ENCODE data around the gene ADAMTS12. TPM values are rescaled to one million over a fixed set of nuclear protein-coding genes. Genes with fewer than 3 reads are reported as not detected.
A peak's percentile ranks its signal among the peaks of the same experiment; 100 is the strongest.

ADAMTS12 gene
- total RNA-seq, 1 experiment from 2014 or later = 6.2 TPM

DNA sequence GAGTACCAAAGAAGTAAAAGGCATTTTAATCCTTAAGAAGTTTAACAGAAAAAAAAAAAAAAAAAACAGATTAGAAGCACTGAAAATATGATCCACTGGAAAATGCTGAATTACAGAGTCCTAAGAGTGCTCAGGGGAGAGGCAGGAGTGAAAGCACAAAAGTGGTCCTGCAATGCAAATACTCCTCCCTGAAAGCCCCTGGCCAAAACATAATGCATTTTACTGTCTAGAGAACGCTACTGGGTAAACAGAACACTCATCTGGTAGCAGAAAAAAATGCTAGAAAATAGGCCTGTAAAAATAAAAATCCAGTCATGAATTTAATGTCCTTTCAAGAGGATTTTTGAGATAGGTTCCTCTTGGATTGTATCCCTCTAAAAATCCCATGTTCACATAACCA is 81.9 kb downstream of the ADAMTS12 start:
- H3K56ac ChIP-seq (ENCODE audit: insufficient read length, low read depth, low read length) = no peak overlapping the region
- no peak overlapping the region for H4K91ac ChIP-seq (ENCODE audit: insufficient read length, low read depth, low read length)
- H3T11ph ChIP-seq (ENCODE audit: low read length) = no peak overlapping the region
- H3K79me1 ChIP-seq (ENCODE audit: insufficient read depth, low read depth, low read length, poor library complexity, severe bottlenecking) = peaks cover 2% of the 10 kb centered on the region
- no peak overlapping the region for H3K4ac ChIP-seq (ENCODE audit: low read depth, low read length)
- H3K14ac ChIP-seq (ENCODE audit: insufficient read depth, low read length) = no peak overlapping the region
- H3K36me3 Mint-ChIP-seq (ENCODE audit: insufficient read depth in 1 of 3, low read depth in 3 of 3) = peaks cover 0 to 2% (median 0%) of the 10 kb centered on the region in 3 experiments; a peak in 1 of 7 replicates
- H3K27ac ChIP-seq (ENCODE audit: insufficient read length, low read depth, low read length) = no peak overlapping the region
- peaks cover 13 to 20% of the 10 kb centered on the region in 2 experiments for H3K4me1 Mint-ChIP-seq
- no peak overlapping the region for H2BK12ac ChIP-seq (ENCODE audit: insufficient read length, low read depth, low read length)
- no peak overlapping the region for H3K18ac ChIP-seq (ENCODE audit: insufficient read length, low read depth, low read length)
- WGBS (ENCODE audit: extremely low coverage, insufficient read length, low lambda C conversion rate) = no CpG with 5 or more reads among the region's 1 CpG
- no peaks in the 10 kb centered on the region for H3K27me3 Mint-ChIP-seq (ENCODE audit: low read depth)
- no peak overlapping the region for H2BK5ac ChIP-seq (ENCODE audit: insufficient read length, low read length)
- no peak overlapping the region for H3K23ac ChIP-seq (ENCODE audit: insufficient read length, low read depth, low read length)
- DNase-seq = no peak
- no peak overlapping the region for H4K8ac ChIP-seq (replicated peaks; ENCODE audit: insufficient read length, low read depth, low read length)
- H3K9me3 ChIP-seq (ENCODE audit: control insufficient read depth, low read depth, low read length) = no peaks in the 10 kb centered on the region
- H3K4me2 ChIP-seq (ENCODE audit: insufficient read depth, insufficient read length, low read length) = no peak overlapping the region
- no peaks in the 10 kb centered on the region for H4K20me1 ChIP-seq (ENCODE audit: control insufficient read depth, insufficient read depth, insufficient read length)
- no peaks in the 10 kb centered on the region for H3K79me2 ChIP-seq (ENCODE audit: insufficient read depth, low read length)
- H2AK5ac ChIP-seq (ENCODE audit: insufficient read length, low read length) = no peak overlapping the region
- H3K4me3 Mint-ChIP-seq = no peak overlapping the region
- H2BK20ac ChIP-seq (ENCODE audit: low read depth, low read length, poor library complexity, severe bottlenecking) = no peak overlapping the region
- TF ChIP-seq, protein P1, sequence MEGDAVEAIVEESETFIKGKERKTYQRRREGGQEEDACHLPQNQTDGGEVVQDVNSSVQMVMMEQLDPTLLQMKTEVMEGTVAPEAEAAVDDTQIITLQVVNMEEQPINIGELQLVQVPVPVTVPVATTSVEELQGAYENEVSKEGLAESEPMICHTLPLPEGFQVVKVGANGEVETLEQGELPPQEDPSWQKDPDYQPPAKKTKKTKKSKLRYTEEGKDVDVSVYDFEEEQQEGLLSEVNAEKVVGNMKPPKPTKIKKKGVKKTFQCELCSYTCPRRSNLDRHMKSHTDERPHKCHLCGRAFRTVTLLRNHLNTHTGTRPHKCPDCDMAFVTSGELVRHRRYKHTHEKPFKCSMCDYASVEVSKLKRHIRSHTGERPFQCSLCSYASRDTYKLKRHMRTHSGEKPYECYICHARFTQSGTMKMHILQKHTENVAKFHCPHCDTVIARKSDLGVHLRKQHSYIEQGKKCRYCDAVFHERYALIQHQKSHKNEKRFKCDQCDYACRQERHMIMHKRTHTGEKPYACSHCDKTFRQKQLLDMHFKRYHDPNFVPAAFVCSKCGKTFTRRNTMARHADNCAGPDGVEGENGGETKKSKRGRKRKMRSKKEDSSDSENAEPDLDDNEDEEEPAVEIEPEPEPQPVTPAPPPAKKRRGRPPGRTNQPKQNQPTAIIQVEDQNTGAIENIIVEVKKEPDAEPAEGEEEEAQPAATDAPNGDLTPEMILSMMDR (conservative IDR thresholded peaks at IDR 0.05) = no peak
- no peaks in the 10 kb centered on the region for H3K23me2 ChIP-seq (ENCODE audit: insufficient read length, low read depth, low read length, poor library complexity, severe bottlenecking)
- no peak overlapping the region for H2BK120ac ChIP-seq (ENCODE audit: low read depth, low read length, poor library complexity, severe bottlenecking)
- no peak overlapping the region for H2AFZ ChIP-seq (ENCODE audit: low read length)
- H3K4me1 ChIP-seq (ENCODE audit: insufficient read depth, low read length) = peaks cover 2% of the 10 kb centered on the region; the same call in 1 of the 2 replicates
- H3K27me3 ChIP-seq (ENCODE audit: insufficient read depth, low read length) = no peaks in the 10 kb centered on the region
- no peaks in the 10 kb centered on the region for H3K9me3 Mint-ChIP-seq
- no peak overlapping the region for H4K5ac ChIP-seq (ENCODE audit: insufficient read length, low read depth, low read length)
- peak overlapping the region in 1 of 3 experiments; percentile 42; a peak in 1 of 7 replicates for H3K27ac Mint-ChIP-seq
- no peak overlapping the region for H3K9ac ChIP-seq (ENCODE audit: extremely low read depth, insufficient read length, low read length)
- H2BK15ac ChIP-seq (ENCODE audit: low read depth, low read length) = no peak overlapping the region

Measured in H9 (cell line).